H1 (cell line): Measurements from ENCODE around the gene POLR3H. TPM values are rescaled to one million over a fixed set of nuclear protein-coding genes. Genes with fewer than 3 reads are reported as not detected.

Experiments used
- CBX8 ChIP-seq: fragments of 300-800, 300-1000 bp; sonication (generic); IDR thresholded peaks from 2 replicates; pipeline ENCODE4 v1.7.1; 2016; ENCODE audit warnings: low read depth, low read length, borderline replicate concordance
- CREB1 ChIP-seq: IDR thresholded peaks from 2 replicates; pipeline ENCODE4 v1.6.1; 2012; ENCODE audit warnings: inconsistent platforms
- FOSL1 ChIP-seq: IDR thresholded peaks from 2 replicates; pipeline ENCODE4 v1.6.1; 2011; ENCODE audit warnings: mild to moderate bottlenecking, low read depth, low read length, moderate library complexity; ENCODE audit not compliant: insufficient read depth
- KDM5A ChIP-seq: fragments of 200-600 bp; IDR thresholded peaks from 2 replicates; pipeline ENCODE4 v1.7.1; 2012; ENCODE audit warnings: mild to moderate bottlenecking, low read length, inconsistent platforms, mixed read lengths
- SAP30 ChIP-seq: fragments of 300-600 bp; sonication (generic); IDR thresholded peaks from 2 replicates; pipeline ENCODE4 v1.7.1; 2012; ENCODE audit warnings: low read length, moderate library complexity, mild to moderate bottlenecking, inconsistent platforms; ENCODE audit not compliant: insufficient read depth, insufficient replicate concordance
- ZNF274 ChIP-seq: IDR thresholded peaks from 2 replicates; pipeline ENCODE4 v1.7.0; 2012; ENCODE audit warnings: low read length, borderline replicate concordance; ENCODE audit errors: extremely low read depth
- polyA plus RNA-seq, 7 experiments: library from polyadenylated mRNA; depleted of rRNA in 3 of 7; stranded (reverse) in 5 of 7; unstranded in 2 of 7; fragments of >200 nt in 5 of 7; fragments of 200-250 nt in 2 of 7; gene quantifications; 1 replicate in 5 of 7; 2 replicates in 1 of 7; 4 replicates in 1 of 7; pipeline versions ENCODE4 v1.2.1 to v1.2.3, GENCODE V29; 2011 to 2013; ENCODE audit warnings: missing spikeins in 2 of 7, mixed read lengths in 2 of 7
- total RNA-seq: library from RNA; stranded (reverse); fragmentation: NEBNext Ultra II Directional; extraction: Animal tissue kit (Norgen Biotek cat#: 25700); gene quantifications from 2 replicates; pipeline ENCODE4 v1.2.1, GENCODE V29; 2021
- TF ChIP-seq, protein P1 (sequence below): IDR thresholded peaks from 2 replicates; pipeline ENCODE4 v1.6.1; 2012; ENCODE audit warnings: low read length, inconsistent platforms

The POLR3H gene
- total and polyA plus RNA-seq, 2 of the 8 experiments (the other 6 are each of a cell fraction or from before 2014, with no cell fraction given): 29.7 to 39.2 TPM

DNA sequence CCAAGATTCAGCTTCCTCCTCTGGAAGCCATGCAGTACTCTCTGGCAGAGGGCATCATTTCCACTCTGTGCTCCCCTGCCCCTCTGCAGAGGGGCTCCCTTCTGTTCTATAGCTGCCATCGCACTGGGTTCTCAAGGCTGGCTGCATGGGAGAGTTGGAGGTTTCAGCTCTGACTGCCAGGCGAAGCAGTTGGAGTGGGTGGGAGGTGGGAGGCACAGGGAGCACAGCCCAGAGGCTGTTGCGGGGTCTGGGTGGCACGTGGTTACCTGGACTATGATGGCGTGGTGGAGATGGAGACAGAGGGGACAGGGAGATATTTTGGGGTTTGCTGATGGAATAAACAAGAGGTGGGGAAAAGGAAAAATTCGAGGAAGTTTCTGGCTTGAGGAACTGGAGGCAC lies 40.6 kb upstream of the POLR3H start (continued):
- TF ChIP-seq, protein P1, sequence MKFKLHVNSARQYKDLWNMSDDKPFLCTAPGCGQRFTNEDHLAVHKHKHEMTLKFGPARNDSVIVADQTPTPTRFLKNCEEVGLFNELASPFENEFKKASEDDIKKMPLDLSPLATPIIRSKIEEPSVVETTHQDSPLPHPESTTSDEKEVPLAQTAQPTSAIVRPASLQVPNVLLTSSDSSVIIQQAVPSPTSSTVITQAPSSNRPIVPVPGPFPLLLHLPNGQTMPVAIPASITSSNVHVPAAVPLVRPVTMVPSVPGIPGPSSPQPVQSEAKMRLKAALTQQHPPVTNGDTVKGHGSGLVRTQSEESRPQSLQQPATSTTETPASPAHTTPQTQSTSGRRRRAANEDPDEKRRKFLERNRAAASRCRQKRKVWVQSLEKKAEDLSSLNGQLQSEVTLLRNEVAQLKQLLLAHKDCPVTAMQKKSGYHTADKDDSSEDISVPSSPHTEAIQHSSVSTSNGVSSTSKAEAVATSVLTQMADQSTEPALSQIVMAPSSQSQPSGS: no peak
- no peak for TF ChIP-seq ZNF274
- TF ChIP-seq FOSL1: no peak
- no peak for TF ChIP-seq CBX8
- TF ChIP-seq KDM5A: no peak
- no peak for TF ChIP-seq CREB1
- TF ChIP-seq SAP30: no peak
